NOMO-1 (cell line): Measurements from ENCODE around the gene CDH26.

Experiments used
- DNase-seq, 2 experiments: peaks; one replicate each; lab custom pipeline; 2025; ENCODE audit not compliant: unreplicated experiment in 2 of 2; lab: John Stamatoyannopoulos, UW

The CDH26 gene

DNA sequence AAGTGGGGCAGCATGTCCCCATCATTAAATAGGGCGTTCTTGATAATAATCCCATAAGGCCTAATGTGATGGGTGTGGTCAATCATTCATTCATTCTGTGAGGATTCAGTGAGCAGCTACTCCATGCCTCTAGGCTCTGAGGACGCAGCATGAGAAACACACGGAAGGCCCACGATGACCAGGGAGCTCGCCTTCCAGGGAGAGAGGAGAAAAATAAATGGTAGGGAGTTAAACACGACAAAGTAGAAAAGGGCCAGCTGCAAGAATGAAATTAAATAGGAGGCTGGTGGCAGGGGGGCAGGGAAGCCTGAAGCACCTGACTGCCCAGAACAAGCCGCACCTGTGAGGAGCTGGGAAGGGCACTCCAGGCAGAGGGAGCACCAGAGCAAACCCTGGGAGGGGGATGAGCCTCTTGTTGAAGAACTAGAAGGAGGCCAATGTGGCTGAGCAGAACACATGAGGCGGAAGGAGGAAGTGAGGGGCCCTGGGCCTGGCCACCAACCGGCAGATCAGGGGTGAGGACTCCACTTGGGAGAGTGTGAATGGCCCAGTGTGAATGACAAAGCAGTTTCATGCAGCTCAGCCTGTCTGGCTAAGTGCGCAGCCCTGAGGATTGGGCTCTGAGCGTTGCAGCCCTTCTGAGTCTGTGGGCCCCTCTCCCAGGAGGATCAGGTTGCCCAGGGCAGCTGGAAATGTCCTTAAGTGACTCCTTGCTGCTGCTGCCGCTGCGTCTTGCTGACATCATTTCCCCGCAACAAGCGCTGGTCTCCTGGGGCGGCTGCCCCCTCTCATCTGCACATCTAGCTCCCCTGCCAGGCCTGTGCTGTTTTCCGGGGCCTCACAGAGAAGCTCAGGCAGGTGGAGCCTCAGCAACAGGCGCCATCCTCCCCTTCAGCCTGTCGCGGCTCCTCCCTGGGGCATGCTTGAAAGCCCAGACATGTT, 99.9 kb downstream of the CDH26 start:
- peak; percentile 97 for DNase-seq

DNA sequence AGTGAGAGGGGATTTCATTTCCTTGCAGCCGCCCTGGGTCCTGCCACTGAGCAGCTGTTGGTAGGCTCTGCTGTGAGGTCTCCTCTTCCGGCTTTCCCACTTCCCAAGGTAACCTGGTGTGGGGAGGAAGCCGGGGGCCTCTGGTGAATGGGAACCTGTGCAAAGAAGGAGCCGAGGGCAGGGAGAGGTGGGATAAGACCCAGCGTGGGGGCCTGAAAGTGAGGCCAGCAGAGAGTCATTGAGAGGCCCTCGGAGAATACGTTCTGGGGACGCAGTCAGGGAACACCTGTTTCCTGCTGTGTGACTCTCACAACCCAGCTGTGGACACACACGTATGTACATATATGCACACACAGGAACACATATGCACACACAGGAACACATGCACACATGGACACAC, 100.7 kb downstream of the CDH26 start:
- DNase-seq, result no peak

- DNase-seq, result no peak
Measured at GRCh38 chr20:60060006-60060557, 101.9 kb downstream of the CDH26 start.

DNA sequence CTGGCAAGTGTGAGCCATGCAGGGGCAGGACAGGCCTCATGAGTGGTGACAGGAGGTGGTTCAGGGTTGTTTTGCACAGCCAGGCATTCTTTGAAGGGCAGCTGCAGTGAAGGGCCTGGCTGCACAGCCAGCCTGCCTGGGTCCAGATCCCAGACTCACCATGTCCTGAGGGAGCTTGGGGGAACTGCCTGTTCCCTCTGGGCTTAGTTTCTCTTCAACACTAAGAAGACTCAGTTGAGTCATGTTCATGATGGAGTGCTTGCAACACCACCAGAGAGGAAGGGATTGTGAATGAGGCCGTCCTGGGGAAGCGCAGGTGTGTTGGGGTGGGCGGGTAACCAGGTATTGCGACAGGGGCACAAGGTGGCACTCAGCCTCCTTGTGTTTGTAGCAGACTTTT, 102.4 kb downstream of the CDH26 start:
- DNase-seq, result peak in 1 of 2 experiments; percentile 41

DNA sequence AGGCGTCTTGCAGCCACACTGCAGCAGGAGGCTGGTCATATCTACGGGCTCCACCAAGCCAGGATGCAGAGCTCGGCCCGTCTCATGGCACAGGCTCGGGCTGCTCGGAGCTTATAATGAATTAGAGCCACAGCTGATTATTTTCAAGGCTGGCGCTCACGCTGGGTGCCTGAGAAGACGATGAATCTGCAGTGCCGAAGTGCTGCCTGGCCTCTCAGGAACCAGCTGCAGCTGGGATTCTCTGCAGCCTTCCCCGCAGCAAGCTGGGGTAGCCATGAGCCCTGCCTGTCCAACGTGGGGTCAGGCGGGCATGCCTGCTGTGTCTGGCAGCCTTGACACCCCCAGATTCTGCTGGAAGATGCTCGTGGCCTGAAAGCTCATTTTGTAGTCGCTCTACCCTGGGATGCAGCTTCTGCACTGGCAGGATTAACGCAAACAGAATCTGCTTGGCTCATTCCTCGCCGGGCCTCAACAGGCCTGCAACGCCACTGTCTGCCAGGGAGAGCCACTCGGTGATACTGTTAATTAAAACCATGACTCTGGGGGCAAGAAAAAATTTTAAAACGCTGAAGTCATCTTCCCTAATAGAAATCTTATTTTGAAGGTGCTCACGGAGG, 104.3 kb downstream of the CDH26 start:
- DNase-seq, result no peak

- DNase-seq, result no peak
Measured at GRCh38 chr20:60063048-60063451, 104.8 kb downstream of the CDH26 start.

- no peak for DNase-seq
Measured at GRCh38 chr20:60063739-60064380, 105.6 kb downstream of the CDH26 start.
